Measurements from ENCODE around the gene ERI3.

The ERI3 gene

GRCh38 chr1:44264451-44264771 lies 90.6 kb downstream of the ERI3 start:
- Histone ChIP-seq H2AFZ (no peak overlapping the region), H3K4me2 (ENCODE audit: low read length) (no peak overlapping the region), H3K36me3 (ENCODE audit: control insufficient read depth, insufficient read depth, low read length) (no peaks in the 10 kb centered on the region), H3K4me3 (ENCODE audit: low read depth, low read length) (no peak overlapping the region), H3K4me1 (peaks cover under 1% of the 10 kb centered on the region), H3K79me2 (no peaks in the 10 kb centered on the region), H3K27ac (no peak overlapping the region), H3K9ac (no peak overlapping the region), H3K9me3 (ENCODE audit: control insufficient read depth, low read length) (no peaks in the 10 kb centered on the region), H3K27me3 (ENCODE audit: control insufficient read depth, insufficient read depth, low read length) (no peaks in the 10 kb centered on the region)
- TF ChIP-seq, protein P1, sequence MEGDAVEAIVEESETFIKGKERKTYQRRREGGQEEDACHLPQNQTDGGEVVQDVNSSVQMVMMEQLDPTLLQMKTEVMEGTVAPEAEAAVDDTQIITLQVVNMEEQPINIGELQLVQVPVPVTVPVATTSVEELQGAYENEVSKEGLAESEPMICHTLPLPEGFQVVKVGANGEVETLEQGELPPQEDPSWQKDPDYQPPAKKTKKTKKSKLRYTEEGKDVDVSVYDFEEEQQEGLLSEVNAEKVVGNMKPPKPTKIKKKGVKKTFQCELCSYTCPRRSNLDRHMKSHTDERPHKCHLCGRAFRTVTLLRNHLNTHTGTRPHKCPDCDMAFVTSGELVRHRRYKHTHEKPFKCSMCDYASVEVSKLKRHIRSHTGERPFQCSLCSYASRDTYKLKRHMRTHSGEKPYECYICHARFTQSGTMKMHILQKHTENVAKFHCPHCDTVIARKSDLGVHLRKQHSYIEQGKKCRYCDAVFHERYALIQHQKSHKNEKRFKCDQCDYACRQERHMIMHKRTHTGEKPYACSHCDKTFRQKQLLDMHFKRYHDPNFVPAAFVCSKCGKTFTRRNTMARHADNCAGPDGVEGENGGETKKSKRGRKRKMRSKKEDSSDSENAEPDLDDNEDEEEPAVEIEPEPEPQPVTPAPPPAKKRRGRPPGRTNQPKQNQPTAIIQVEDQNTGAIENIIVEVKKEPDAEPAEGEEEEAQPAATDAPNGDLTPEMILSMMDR (IDR thresholded peaks at IDR 0.05), result no peak

DNA sequence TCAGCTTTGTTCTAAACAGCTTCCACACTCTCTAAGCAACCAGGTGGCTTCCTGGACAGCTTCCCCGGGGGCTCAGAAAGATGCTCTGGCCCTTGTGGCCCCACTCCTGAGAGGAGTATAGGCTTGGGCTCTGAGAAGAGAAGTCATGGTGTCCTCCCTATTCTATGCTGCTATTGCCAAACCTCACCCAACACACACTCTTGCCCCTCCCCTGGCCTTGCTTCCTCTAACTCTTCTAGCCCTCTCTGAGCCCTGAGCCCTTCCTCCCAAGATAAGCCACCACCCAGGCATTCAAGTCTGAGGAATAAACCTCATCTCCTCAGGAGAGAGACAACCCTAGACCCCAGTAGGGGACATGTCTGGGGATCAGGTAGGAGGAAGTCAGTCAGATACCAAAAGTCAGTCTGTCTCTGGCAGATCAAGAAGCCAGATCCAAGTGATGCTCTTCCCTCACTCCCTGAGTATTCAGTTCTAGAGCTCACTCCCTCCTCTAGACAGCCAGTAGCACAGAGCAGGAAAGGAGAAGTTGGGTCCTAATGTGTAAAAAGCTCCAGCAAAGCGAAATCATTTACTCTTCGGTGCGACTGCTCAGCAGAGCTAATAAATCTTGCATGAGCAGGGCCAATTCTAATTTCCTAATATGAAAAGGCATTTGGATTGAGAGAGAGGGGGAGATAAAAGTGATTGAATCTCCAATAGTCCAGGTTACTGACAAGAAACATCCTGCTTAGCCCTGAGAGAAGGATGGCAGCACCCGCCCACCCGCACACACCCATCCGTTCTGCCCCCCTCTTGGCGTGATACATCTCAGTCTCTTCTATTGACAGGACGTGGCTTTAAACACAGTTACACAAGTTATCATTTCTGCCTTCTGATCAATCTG lies 91.2 kb downstream of the ERI3 start:
- H3K4me2 ChIP-seq (ENCODE audit: low read length), result no peak overlapping the region
- no peaks in the 10 kb centered on the region for H3K9me3 ChIP-seq (ENCODE audit: control insufficient read depth, low read length)
- H3K79me2 ChIP-seq, result no peaks in the 10 kb centered on the region
- H3K4me1 ChIP-seq, result no peaks in the 10 kb centered on the region
- H3K9ac ChIP-seq, result no peak overlapping the region
- H3K36me3 ChIP-seq (ENCODE audit: control insufficient read depth, insufficient read depth, low read length), result no peaks in the 10 kb centered on the region
- no peak overlapping the region for H3K4me3 ChIP-seq (ENCODE audit: low read depth, low read length)
- H3K27me3 ChIP-seq (ENCODE audit: control insufficient read depth, insufficient read depth, low read length), result no peaks in the 10 kb centered on the region
- TF ChIP-seq, protein P1 (IDR thresholded peaks at IDR 0.05), result no peak
- H3K27ac ChIP-seq, result no peak overlapping the region
- H2AFZ ChIP-seq, result no peak overlapping the region

GRCh38 chr1:44262816-44263567 lies 92.1 kb downstream of the ERI3 start:
- no peak overlapping the region for H3K4me2 ChIP-seq (ENCODE audit: low read length)
- no peaks in the 10 kb centered on the region for H3K36me3 ChIP-seq (ENCODE audit: control insufficient read depth, insufficient read depth, low read length)
- TF ChIP-seq, protein P1 (IDR thresholded peaks at IDR 0.05), result no peak
- H3K4me3 ChIP-seq (ENCODE audit: low read depth, low read length), result no peak overlapping the region
- no peak overlapping the region for H3K9ac ChIP-seq
- no peaks in the 10 kb centered on the region for H3K4me1 ChIP-seq
- no peak overlapping the region for H2AFZ ChIP-seq
- no peaks in the 10 kb centered on the region for H3K79me2 ChIP-seq
- H3K27me3 ChIP-seq (ENCODE audit: control insufficient read depth, insufficient read depth, low read length), result no peaks in the 10 kb centered on the region
- no peaks in the 10 kb centered on the region for H3K9me3 ChIP-seq (ENCODE audit: control insufficient read depth, low read length)
- H3K27ac ChIP-seq, result no peak overlapping the region

DNA sequence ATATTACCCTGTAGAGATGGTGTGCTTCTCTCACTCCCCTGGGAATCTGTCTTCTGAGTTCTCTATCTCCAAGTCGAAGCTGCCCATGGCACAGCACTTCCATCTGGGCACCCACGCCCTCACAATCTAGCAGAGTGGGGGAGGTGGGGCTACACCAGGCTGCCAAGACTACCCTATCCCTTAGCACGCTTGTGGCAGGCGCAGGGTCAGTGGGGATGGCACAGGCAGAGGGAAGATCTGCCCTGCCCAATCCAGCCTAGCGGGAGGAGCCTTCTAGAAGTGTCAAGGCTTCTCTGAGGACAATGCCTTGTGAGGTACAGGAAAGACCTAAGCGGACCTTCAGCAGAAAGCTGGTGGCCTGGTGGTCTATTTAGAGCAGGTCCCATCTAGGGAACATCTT lies 92.6 kb downstream of the ERI3 start:
- H3K27ac ChIP-seq, result no peak overlapping the region
- no peak overlapping the region for H3K4me3 ChIP-seq (ENCODE audit: low read depth, low read length)

More for the DNA sequence above, 92.6 kb downstream of the ERI3 start:
- Histone ChIP-seq H2AFZ (no peak overlapping the region), H3K4me2 (ENCODE audit: low read length) (no peak overlapping the region), H3K27me3 (ENCODE audit: control insufficient read depth, insufficient read depth, low read length) (no peaks in the 10 kb centered on the region), H3K4me1 (no peaks in the 10 kb centered on the region), H3K9ac (no peak overlapping the region), H3K79me2 (no peaks in the 10 kb centered on the region), H3K9me3 (ENCODE audit: control insufficient read depth, low read length) (no peaks in the 10 kb centered on the region), H3K36me3 (ENCODE audit: control insufficient read depth, insufficient read depth, low read length) (no peaks in the 10 kb centered on the region)
- TF ChIP-seq, protein P1 (IDR thresholded peaks at IDR 0.05), result no peak

All from parathyroid adenoma (tissue), 2 donors.